AG04450 (cell line): ENCODE measurements around the gene ZNF831. TPM values are rescaled to one million over a fixed set of nuclear protein-coding genes. Genes with fewer than 3 reads are reported as not detected.

Source experiments
- CTCF ChIA-PET: fragments of 300-600, 350-600 bp; formaldehyde crosslinking; extraction: SDS; loops from one replicate; lab custom pipeline; 2022; ENCODE audit warnings: antibody characterized with exemption, inconsistent platforms; lab: Charles Lee
- POLR2A ChIA-PET: fragments of 350-600 bp; formaldehyde crosslinking; extraction: SDS; loops from one replicate; lab custom pipeline; 2021; ENCODE audit warnings: antibody characterized with exemption, inconsistent platforms; lab: Yijun Ruan, JAX
- DNase-seq: peaks from one replicate; pipeline ENCODE4 v3.0.0-alpha.2; 2011; ENCODE audit warnings: low read depth, low spot score
- H3K27ac ChIP-seq: one replicate; pipeline ENCODE4 v1.5.1; 2012; ENCODE audit warnings: low read depth, low read length, control low read depth
- H3K27me3 ChIP-seq: one replicate; pipeline ENCODE4 v1.6.0; 2012; ENCODE audit warnings: low read length; ENCODE audit not compliant: control insufficient read depth, insufficient read depth
- H3K4me3 ChIP-seq: 2 replicates; pipeline ENCODE4 v1.5.1; 2011; ENCODE audit warnings: mild to moderate bottlenecking, low read depth, low read length, control low read depth
- H3K9me3 ChIP-seq: 2 replicates; pipeline ENCODE4 v1.5.1; 2012; ENCODE audit warnings: low read length; ENCODE audit not compliant: control insufficient read depth, insufficient read depth
- polyA plus RNA-seq: library from polyadenylated mRNA; depleted of rRNA; stranded (reverse); fragments of >200 nt; gene quantifications from 2 replicates; pipeline ENCODE4 v1.2.3, GENCODE V29; 2011
- TF ChIP-seq, protein P1 (sequence below): IDR thresholded peaks from 2 replicates; pipeline ENCODE4 v1.5.1; 2011; ENCODE audit warnings: low read depth, low read length, control low read depth, inconsistent platforms

The ZNF831 gene
- polyA plus RNA-seq, 1 experiment = not detected

DNA sequence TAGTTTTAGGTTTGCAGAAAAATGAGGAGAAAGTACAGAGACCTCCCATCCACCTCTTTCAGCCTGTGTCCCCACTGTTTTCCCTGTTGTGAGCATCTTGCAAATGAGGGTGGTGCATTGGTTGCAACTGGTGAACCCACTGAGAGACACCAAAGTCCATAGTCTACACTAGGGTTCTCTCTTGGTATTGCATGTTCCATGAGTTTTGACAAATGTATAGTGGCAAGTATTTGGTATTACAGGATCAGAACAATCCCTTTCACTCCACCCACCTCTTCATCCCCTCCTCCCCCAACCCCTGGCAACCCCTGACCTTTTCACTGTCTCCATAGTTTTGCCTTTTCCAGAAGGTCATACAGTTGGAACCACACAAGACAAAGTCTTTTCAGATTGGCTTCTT is 20.1 kb downstream of the ZNF831 start:
- Histone ChIP-seq H3K9me3 (no peaks in the 10 kb centered on the region), H3K27ac (no peak overlapping the region), H3K4me3 (no peak overlapping the region), H3K27me3 (no peaks in the 10 kb centered on the region)
- POLR2A ChIA-PET = no interaction called here
- DNase-seq = no peak
- TF ChIP-seq, protein P1, sequence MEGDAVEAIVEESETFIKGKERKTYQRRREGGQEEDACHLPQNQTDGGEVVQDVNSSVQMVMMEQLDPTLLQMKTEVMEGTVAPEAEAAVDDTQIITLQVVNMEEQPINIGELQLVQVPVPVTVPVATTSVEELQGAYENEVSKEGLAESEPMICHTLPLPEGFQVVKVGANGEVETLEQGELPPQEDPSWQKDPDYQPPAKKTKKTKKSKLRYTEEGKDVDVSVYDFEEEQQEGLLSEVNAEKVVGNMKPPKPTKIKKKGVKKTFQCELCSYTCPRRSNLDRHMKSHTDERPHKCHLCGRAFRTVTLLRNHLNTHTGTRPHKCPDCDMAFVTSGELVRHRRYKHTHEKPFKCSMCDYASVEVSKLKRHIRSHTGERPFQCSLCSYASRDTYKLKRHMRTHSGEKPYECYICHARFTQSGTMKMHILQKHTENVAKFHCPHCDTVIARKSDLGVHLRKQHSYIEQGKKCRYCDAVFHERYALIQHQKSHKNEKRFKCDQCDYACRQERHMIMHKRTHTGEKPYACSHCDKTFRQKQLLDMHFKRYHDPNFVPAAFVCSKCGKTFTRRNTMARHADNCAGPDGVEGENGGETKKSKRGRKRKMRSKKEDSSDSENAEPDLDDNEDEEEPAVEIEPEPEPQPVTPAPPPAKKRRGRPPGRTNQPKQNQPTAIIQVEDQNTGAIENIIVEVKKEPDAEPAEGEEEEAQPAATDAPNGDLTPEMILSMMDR = no peak
- CTCF ChIA-PET = no interaction called here

DNA sequence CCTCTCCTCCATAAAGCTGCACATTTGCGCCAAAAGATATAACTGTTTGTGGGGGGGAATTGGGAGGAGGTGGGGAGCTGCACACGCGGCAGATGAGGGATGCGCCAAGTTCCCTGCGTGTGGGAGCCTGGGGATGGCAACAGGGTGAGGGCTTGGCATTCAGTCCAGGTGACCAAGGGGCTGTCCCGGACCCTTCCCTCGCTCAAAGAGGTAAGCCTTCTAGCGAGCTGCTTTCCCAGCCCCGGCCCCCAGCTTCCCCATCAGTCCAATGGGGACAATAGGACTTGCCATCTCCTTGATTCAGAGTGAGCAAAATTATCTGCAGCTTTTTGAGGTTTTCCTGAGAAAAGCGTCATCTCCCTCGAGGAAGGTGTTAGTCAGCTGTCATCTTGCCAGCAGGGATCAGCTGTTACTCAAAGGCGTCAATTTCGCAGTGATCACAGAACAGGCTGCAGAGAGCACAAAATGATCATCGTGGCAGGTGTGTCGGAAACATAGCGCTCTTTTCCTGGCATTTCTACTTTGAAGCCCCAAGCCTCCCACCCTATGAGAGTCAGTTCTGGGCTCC is 21.3 kb downstream of the ZNF831 start:
- POLR2A ChIA-PET = no interaction called here
- CTCF ChIA-PET = no interaction called here
- DNase-seq = no peak
- TF ChIP-seq, protein P1 = no peak
- Histone ChIP-seq H3K9me3 (no peaks in the 10 kb centered on the region), H3K4me3 (no peak overlapping the region), H3K27ac (no peak overlapping the region), H3K27me3 (no peaks in the 10 kb centered on the region)

DNA sequence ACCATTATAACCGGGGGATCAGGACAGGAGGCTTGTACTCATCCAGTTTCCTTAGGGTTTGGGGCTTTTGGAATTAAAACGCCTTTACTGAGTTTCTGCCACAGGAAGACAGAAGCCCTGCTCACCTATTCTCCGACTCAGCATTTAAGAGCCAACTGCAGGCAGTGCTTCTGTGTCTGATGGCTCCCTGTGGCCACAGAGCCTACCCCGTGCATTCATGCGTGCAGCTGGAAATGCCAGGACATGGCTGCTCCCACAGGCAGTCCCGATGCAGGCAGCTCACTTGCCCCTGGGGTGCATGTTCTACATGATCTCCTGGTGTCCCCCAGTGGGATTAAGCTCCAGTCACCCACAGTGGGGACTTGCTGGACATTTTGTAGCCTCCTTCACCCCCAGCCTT is 22.2 kb downstream of the ZNF831 start:
- Histone ChIP-seq H3K4me3 (no peak overlapping the region), H3K9me3 (peaks cover under 1% of the 10 kb centered on the region; the same call in 1 of the 2 replicates), H3K27me3 (no peaks in the 10 kb centered on the region), H3K27ac (no peak overlapping the region)
- TF ChIP-seq, protein P1 = no peak
- CTCF ChIA-PET = interaction anchor here (1.1 kb wide), 1 partner anchor 98 kb away, joined by 3 read pairs; no protein-coding TSS in a partner anchor
- DNase-seq = no peak
- POLR2A ChIA-PET = no interaction called here

DNA sequence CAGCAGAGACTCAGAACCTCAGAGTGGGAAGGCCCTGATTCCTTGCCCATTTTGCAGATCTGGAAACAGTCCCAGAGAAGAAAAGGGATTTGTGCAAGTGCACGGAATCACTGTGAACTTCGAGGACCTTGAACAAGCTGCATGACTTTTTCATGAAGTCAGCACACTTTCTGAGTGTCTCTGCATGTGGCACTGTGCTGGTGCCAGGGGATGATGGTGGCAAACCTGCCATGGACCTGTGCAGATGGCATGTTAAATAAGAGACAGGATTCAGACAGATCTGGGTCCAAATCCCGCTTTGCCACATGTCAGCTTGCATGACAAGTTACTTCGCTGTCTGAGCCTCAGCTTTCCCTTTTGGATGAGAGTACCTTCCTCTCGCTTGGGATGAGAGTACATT is 26.8 kb downstream of the ZNF831 start:
- CTCF ChIA-PET = interaction anchor here (1.5 kb wide), 1 partner anchor 31 kb away, joined by 3 read pairs; no protein-coding TSS in a partner anchor

More for the DNA sequence above, 26.8 kb downstream of the ZNF831 start:
- H3K27ac ChIP-seq = no peak overlapping the region
- no peaks in the 10 kb centered on the region for H3K27me3 ChIP-seq
- H3K4me3 ChIP-seq = no peak overlapping the region
- TF ChIP-seq, protein P1 = no peak
- POLR2A ChIA-PET = no interaction called here
- no peak for DNase-seq
- peaks cover 7% of the 10 kb centered on the region; the same call in 1 of the 2 replicates for H3K9me3 ChIP-seq
